IPS DF 19.7 (cell line): ENCODE results near the gene CDADC1.

ENCODE experiments used
- DNase-seq: peaks from one replicate; pipeline ENCODE4 v3.0.0-alpha.2; 2013; ENCODE audit warnings: low read depth, low spot score

Gene CDADC1

DNA sequence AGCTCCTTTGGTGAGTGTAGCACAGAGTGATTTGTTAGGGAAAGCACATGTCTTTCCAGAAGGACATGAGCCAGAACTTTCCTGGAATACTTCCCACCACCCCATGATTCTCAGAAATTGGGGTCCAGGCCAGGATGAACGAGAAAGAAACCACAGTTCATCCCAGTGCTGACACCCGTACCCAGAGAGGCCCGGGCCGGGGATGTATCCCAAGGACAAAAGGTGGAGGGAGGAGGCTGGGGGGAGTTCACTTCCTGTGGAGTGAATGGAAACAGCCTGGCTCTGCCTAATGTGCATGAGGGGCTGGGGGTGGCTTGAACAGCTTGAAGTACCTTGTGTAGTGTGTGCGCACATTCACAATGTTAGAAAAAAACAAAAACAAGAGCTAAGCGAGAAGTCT, 47.5 kb downstream of the CDADC1 start:
- DNase-seq, result no peak

DNA sequence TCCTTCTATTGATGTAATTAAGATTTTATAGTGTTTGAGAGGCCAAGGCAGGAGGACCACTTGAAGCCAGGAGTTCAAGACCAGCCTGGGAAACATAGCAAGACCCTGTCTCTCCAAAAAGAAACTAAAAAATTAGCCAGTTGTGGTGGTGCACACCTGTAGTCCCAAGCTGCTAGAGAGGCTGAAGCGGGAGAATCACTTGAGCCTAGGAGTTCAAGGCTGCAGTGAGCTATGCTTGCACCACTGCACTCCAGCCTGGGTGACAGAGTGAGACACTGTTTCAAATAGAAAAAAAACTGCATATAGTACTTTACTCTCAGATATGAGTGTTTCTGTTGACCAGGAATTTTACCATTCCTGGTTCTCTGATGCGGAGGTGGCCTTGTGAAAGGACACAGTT, 48.9 kb downstream of the CDADC1 start:
- DNase-seq, result no peak

DNA sequence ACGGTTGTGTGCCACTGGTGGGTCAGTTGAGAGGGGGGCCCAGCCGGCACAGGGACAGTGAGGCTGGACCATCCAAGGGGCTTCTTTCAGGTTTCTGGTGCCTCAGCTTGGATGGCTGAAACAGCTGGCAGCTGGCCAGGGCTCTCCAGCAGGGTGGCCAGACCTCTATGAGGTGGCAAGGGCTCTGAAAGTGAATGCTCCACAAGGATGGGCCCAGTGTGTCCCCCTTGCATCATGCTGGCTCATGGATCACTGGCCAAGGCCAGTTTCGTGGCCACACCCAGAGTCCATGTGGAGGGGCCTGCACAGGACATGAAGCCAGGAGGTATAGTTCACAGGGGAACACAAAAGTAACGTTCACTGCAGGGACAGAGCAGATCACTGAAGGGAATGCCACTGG, 49.6 kb downstream of the CDADC1 start:
- DNase-seq, result no peak

DNA sequence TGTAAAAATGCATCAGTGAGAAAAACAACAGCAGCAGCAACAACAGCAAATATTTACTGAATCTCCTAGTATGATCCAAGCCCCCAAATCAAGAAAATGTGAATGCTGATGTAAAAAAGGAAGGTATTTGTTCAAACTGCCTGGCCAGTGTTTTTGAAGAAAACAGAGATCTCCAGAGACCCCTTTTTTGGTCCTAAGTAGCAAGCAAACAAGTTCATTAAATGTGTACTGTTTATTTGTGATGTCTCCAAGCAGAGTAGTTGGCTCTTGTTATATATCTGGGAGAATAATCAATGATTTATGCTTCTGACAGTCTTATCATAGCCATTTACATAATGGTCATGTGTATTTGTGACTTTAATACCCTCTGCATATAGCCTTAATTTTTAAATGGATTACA, 50.7 kb downstream of the CDADC1 start:
- no peak for DNase-seq

DNA sequence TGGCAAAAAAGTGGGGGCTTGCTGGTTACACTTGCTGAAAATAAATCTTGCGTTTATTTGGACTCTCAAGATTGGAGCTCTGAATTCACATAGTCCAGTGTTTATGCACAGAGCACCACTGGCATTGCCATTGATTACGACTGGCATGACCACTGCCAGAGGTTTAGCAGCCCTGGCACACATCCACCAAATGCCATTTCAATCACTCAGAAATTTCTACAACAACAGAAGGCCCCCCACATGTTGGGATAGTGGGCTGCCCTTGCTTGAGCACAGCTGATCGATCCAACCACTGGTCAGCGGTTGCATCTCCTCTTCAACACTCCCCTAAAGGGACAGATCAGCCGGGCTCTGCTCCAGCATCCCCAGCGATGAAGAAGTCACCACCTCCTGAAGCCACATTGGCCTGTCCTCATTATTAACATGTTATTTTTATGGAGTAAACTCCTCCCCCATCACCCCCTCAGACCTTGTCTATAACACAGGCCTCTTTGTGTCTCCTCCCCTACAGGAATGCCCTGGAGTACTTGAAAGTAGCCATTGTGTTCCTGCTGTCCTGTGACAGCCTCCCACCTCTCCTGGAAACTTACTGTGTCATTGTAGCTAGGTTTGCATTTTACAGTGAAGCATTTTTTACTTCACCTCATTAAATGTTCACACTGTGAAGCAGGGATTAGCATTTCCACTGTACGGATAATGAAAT, 51.3 kb downstream of the CDADC1 start:
- DNase-seq, result no peak

DNA sequence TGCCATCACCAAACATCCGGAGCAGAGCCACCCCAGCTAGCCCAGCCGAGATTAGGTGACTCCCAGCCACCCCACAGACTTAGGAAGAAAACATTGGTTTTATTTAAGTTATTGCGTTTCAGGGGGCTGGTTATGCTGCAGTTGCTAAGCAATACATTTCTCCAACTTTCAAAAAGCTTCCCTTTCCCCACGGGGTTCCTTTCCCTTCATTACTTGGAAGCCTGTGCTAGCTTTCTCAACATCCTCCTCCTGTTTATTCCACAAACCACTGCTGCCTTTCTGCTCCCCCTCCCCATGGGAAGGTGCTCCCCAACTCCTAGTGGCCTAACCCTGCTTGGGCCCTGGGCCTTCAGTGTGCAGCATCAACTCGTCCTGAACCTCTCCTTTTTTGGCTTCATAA, 52.6 kb downstream of the CDADC1 start:
- DNase-seq, result no peak

DNA sequence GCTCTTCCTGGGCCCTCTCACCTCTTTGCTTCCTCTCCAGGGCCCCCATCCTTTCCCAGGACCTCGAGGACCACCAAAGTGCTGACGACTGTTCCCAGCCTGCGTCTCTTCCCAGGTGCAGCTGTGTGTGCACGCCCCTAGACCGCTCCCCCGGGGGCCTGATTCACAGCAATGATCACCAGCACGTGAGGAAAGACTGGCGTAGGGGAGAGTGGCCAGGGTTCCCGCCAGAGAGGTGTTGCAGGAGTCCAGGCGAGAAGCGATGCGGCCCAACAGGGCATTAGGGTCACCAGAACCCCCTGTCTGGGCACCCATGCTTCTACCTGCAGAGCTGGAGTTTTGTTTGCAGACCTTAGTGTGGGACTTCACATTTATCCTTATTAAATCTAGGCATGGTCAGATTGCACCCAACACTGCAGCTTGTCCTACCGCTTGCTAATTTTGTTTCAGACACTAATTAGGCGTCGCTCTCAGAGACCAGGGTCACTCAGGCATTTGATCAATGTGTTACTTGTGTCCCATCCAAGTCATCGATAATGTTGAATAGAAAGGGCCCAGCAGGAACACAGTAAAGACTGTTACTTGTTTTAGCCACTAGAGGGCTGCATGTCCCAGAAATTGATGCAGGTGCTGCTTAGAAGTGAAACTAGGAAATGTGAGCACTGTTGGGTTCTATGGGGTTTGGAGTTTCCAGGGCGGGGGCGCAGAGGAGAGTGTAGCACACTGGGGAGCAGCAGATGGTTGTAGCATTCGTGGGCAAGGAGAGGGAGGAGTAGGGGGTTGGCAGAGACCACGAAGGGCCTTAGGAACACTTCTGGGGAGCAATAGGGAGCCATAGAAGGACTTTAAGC, 53.2 kb downstream of the CDADC1 start:
- DNase-seq, result peak; percentile 42

DNA sequence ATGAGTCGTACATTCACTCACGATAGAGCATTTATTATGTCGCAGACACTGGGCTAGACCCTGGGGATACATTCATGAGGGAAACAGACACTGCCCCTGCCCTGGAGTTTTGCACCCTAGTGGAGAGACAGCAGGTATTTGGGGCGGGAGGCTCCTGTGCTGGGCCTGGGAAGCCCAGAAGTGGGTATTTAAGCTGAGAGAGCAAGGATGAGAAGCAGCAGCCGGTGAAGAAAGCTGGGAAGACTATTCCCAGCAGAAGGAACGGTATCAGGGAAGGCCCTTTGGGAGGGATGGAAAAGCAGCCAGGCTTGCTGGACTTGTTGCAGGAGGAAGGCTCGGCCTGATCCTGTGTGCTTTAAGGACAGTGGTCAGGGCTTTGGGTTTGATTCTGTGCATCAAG, 54.5 kb downstream of the CDADC1 start:
- DNase-seq, result no peak

DNA sequence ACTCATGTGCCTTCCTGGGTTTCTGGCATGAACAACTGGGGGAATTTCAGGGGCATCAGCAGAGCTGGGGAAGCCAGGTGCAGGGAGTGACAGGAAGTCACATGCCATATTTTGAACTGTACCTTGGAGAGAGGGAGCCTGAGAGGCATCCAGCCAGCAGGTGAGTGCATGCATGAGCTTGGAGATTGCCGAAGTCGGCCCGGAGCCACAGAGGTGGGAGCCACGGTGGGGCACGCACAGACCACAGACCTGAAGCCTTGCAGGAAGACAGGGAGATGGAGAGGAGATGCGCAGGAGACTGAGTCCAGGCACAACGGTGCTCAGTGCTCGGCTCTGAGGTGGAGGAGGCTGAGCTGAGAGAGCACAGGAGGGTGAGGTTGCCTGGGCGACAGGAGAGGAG, 55.1 kb downstream of the CDADC1 start:
- DNase-seq, result no peak

DNA sequence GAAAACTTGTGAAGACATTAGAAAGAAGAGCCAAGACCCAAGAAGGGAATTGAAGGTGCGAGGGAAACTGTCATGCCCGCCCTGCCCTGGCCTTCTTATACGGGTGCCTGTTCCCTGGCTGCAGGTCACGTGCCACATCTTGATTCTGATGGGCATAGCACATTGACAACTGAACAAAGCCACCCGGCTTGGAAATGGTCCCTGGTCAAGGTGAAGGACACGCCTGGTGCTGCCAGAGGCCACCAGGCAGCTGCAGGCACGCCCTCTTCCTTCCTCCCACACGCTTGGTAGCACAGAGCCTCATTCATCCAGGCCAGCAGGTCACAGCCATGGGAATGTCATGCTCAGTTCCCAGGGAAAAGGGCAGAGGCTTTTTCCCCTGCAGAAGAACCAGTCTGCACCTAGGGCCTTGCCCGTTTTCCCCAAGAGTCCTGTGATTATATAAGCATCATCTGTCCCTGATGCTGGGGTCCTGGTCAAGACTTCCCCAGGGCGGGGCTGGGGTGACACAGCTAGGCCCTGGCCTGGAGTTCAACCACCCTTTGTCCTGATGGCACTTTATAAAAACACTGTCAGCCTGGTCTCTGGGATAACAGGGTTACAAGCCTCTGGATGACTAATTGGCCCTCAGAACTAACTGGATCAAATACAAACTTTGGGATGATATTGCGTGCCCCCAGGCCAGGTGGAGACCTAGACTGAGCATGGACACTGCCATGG, 56.0 kb downstream of the CDADC1 start:
- DNase-seq, result no peak

DNA sequence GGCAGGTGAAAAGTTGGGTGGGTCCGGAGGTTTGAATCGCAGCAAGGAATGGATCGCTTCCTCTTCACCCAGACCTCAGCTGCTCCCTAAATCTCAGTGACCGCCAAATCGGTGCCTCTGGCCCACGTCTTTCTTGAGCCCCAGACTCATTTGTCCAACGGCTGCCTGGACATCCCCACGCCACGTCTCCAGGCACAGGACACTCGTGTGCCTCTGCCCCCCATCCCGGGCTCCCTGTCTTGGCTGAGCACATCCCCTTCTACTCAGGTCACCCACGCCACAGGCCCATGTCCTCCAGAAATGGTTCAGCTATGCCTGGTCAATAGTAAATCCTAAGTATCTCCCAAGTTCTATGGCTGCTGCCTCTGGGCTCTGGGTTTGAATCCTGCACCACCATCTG, 56.6 kb downstream of the CDADC1 start:
- no peak for DNase-seq

DNA sequence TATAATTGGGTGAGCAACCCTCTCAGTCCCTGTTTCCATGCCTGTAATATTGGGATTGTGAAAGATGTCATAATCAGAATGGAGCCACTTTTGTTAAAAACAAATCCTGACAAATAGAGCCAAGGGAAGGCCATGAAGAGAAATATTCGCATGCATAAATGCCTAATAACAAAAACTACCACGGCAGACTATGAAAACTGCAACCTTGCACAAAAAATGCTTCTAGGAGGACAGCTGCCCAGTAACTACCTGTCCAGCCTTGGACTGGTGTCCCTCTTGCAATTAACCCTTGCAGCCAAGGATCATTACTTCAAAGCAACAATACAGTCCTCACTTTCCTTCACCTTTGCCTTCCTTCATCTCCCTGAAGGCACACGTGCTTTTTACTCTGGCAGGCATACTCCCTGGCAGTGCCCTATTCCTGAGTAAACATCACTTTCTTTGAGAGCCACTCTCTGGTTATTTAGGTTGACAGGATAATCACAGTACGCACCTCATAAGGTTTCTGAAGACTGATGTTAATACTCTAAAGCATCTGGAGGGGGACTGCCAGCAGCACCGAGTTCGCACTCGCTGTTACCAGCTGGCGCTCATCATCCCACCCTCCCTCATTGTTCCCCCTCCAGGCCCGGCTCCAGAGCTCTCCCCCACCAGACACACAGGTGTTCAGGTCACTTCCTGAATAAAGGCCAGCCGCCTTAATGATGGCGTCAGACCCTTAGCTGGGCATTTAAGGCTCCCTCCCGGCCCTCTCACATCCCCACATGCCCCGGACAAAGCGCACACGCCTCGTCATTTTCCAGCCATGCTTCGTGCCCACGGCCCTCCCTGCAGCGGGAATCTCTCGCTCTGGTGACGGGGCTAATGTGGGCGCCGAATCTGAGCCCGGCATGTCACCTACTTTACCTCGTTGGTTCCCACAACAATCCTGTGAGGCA, 57.3 kb downstream of the CDADC1 start:
- DNase-seq, result no peak

DNA sequence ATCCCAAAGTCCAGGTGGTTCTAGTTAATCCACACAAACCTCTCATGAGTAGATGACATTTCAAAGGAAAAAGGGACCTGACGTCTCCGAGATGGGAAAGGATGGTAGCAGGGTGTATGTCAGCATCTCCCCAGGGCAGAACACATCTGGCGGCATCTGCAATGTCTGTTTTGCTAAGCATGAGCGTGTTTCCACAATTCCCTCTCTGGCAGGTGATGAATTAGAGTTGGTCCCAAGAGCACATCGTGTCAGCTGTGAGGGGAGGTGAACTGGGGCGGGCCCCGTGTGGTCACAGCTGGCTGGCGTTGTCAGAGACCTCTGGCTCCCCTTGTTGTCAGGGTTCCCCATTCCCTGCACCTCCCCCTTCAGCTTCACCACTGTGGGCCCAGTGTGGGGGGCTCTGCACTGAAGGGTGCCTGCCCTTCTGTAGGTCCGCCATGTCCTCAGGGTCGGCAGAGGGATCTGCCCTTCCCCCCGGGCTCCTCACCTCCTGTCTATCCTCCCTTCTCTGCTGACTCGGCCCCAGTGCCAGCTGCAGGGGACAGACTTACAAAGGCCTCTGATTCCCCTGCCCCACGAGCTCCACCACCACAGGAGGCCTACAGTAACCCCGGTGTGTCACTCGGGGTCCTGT, 58.2 kb downstream of the CDADC1 start:
- no peak for DNase-seq

DNA sequence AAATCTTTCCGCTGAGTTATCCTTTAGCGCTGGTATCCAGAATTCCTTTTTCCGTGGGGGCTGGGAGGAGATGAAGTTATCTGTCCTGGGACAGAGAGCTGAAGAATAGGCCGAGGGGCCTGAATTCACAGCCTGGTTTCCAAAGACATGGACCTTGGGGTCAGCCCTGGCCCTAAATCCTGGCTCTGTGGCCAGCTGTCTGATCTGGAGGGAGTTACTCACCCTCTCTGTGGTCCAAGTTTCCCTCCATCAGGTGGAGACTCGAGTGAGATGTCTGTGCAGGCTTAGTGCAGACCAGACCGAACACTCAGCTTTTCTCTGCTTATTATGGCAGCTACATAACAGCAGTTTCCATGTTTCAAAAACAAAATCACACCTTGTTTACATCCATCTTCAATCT, 59.6 kb downstream of the CDADC1 start:
- DNase-seq, result no peak

DNA sequence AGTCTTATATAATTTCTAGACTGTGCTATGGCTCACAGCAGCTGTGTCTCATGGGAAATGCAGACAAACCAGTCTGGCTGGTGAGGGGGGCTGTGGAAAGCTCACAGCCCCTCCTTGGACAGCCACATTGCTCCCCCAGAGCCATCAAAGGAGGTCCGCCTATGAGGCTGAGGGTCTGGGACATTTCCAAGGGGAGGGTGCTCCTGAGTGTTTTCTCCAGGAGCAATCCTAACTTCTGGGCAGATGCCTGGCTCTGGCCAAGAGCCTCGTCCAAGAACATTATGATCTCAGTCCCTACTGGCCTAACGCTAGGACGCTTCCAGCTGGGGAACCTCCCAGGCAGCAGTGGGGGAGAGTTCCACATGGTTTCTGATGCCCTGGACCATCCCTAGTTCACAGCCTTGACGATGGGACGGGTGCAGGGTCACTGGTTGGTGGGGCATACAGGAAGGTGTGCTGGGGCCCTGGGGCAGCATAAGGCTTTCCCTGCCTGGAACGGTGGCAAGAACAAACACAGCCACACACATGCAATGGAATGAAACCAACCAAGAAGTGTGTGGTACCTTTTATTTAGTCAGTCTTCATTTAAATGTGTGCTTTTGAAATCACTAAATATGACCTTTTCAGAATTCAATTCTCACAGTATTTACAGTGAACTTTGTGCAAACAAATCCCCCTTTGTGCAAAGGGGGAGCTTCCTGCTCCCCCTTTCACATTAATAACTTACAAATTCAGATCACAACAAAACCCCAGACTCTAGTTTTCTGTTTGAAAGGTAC, 60.6 kb downstream of the CDADC1 start:
- DNase-seq, result no peak

DNA sequence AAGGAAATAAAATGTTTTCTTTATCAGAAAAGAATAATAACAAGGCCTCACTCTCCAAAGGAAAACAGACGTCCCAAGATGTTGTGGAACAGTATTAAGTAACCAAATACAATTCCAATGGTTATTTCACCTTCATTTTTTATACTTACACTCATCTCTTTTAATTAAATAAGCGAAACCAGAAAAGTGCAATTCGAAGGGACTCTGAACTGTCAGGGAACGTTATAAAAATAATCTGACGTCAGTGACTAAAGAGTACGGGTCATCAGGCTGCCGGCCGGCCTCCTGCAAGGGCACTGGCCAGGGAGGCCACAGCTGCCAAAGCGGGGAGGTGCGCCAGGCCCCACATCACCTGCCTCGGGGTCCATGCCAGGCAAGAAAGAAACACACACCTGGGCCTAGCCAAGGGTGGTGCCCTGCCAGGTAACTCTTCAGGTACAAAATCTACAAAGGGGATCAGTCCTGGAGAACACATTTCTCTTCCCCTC, 61.2 kb downstream of the CDADC1 start:
- no peak for DNase-seq

DNA sequence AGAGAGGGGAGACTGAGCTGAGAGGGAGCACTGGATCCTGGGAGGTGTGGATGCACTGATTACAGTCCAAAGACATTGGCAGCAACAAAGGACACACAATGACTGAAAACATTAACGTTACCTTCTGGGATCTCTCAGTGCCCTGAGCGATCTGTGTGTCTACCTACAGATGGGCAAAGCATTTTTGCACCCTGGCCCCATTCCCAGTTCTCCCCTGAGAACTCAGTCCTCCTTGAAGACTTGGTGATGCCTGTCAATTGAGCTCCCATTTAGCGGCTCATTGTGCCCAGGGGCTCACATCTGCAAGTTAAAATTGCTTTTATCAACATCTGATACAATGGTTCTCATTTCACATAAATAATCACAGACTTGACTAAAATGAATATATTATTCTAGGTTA, 62.5 kb downstream of the CDADC1 start:
- DNase-seq, result no peak

DNA sequence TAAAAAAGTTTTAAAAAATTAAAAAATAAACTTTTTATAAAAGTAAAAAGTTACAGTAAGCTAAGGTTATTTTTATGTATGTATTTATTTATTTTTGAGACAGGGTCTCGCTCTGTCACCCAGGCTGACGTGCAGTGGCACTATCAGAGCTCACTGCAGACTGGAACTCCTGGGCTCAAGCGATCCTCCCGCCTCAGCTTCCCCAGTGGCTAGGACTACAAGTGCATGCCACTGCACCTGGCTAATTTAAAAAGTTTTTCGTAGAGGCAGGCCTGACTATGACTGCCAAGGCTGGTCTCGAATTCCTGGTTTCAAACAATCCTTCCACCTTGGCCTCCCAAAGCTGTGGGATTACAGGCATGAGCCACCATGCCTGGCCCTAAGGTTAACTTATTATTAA, 64.1 kb downstream of the CDADC1 start:
- DNase-seq, result no peak

DNA sequence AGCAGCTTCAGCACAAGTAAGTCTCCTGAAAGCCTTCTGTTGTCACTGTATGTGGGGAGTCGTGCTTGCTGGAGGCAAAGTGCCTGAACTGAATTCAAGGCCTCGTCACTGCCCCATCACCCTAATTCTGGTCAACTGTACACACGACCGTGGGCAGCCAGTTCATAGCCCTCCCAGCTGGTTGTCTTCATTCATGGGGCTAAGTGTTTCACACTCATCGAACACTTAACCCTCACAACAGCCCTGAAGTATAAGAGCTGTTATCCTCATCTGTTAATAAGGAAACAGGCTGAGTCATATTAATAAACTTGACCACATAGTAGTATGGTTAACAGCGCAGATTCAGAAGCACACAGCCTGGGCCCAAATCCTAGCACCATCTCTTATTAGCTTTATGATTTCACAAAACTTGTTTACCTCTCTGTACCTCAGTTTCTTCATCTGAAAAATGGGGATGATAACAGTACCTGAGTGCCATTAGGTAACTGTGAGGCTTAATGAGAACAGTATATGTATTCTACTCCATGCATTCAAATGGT, 66.7 kb downstream of the CDADC1 start:
- DNase-seq, result no peak

DNA sequence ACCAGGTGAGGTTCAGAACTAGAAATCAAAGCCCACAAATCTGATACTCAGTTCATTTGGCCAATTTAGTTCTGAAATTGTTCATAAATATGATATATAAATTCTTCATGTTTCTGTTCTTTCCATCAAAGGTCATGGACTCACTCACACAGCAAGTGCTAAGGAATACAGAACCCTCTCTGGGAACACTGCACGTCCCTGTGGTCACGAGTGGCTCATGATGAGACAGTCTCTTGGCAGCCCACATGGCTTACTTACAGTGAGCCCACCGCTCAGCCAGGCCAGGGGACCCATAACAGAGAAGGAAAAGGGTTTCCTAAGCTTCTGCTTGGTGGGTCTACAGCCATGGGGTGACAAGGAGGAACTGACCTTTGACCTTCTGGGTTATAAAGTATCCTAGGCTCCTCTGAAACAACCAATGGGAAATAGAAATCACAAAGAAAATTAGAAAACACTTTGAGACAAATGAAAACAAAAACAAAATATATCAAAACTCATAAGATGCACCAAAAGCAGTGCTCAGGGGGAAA, 67.4 kb downstream of the CDADC1 start:
- no peak for DNase-seq
